Gastroesophageal sphincter (tissue), 3 donors: ENCODE measurements around the gene PCK1.

Experiments
- CTCF ChIP-seq, 4 experiments: fragments of 200-600 bp in 2 of 4; fragments of 450-650 bp in 2 of 4; sonication (generic) in 1 of 4; IDR thresholded peaks; one replicate each; pipeline ENCODE4 v1.5.1; 2017 to 2019; ENCODE audit warnings: antibody characterized with exemption in 4 of 4, mild to moderate bottlenecking in 2 of 4, moderate library complexity in 2 of 4
- EP300 ChIP-seq: sonication (generic); formaldehyde crosslinking; IDR thresholded peaks from one replicate; pipeline ENCODE4 v1.6.1; 2017; ENCODE audit warnings: antibody characterized with exemption, mild to moderate bottlenecking
- POLR2AphosphoS5 ChIP-seq: sonication (generic); formaldehyde crosslinking; IDR thresholded peaks from one replicate; pipeline ENCODE4 v1.6.1; 2017; ENCODE audit warnings: antibody characterized with exemption

GRCh38 chr20:57570145-57570850 is 9.4 kb downstream of the PCK1 start:
- TF ChIP-seq EP300, result no peak
- TF ChIP-seq CTCF (IDR thresholded peaks at IDR 0.05), result no peak
- no peak for TF ChIP-seq POLR2AphosphoS5
